Transverse colon (tissue), 4 donors: Measurements from ENCODE around the gene ANKS3. TPM values are rescaled to one million over a fixed set of nuclear protein-coding genes. Genes with fewer than 3 reads are reported as not detected.
A peak's percentile ranks its signal among the peaks of the same experiment; 100 is the strongest.

Experiments used
- DNase-seq: peaks from one replicate; pipeline ENCODE4 v3.0.0-alpha.2; 2019
- H3K27ac ChIP-seq, 4 donors: fragments of 200-600 bp; sonication (generic); 2 replicates each; pipeline ENCODE4 v1.5.1; 2016 to 2018; ENCODE audit warnings: inconsistent platforms in 4 of 4
- H3K27me3 ChIP-seq: fragments of 200-600 bp; sonication (generic); 2 replicates; pipeline ENCODE4 v1.5.1; 2017; ENCODE audit warnings: inconsistent platforms
- H3K36me3 ChIP-seq, 4 donors: fragments of 200-600 bp; sonication (generic); 2 replicates each; pipeline ENCODE4 v1.5.1; 2017 to 2019; ENCODE audit warnings: inconsistent platforms in 4 of 4
- H3K4me1 ChIP-seq, 4 donors: fragments of 200-600 bp; sonication (generic); 2 replicates each; pipeline ENCODE4 v1.5.1; 2017 to 2020; ENCODE audit warnings: inconsistent platforms in 4 of 4
- H3K4me3 ChIP-seq, 4 donors: fragments of 200-600 bp; sonication (generic); 1 replicate in 1 of 4; 2 replicates in 3 of 4; pipeline versions ENCODE4 v1.5.1 to v1.6.1; 2017 to 2019; ENCODE audit warnings: inconsistent platforms in 4 of 4
- H3K9me3 ChIP-seq, 2 donors: fragments of 200-600 bp; sonication (generic); 2 replicates each; pipeline ENCODE4 v1.5.1; 2017 to 2019; ENCODE audit warnings: inconsistent platforms in 2 of 2
- CTCF ChIP-seq, 5 experiments: fragments of 200-600 bp in 3 of 5; fragments of 450-650 bp in 2 of 5; sonication (generic) in 3 of 5; IDR thresholded peaks; 1 replicate in 2 of 5; 2 replicates in 3 of 5; pipeline ENCODE4 v1.5.1; 2016 to 2017; ENCODE audit warnings: antibody characterized with exemption in 5 of 5, inconsistent platforms in 3 of 5, mild to moderate bottlenecking in 2 of 5, moderate library complexity in 1 of 5
- EP300 ChIP-seq: sonication (generic); formaldehyde crosslinking; IDR thresholded peaks from one replicate; pipeline ENCODE4 v1.6.1; 2017; ENCODE audit warnings: antibody characterized with exemption, low read depth
- POLR2A ChIP-seq: fragments of 450-650 bp; IDR thresholded peaks from one replicate; pipeline ENCODE4 v1.6.1; 2016; ENCODE audit warnings: antibody characterized with exemption, mild to moderate bottlenecking, moderate library complexity
- POLR2AphosphoS5 ChIP-seq, 3 donors: sonication (generic); formaldehyde crosslinking; IDR thresholded peaks; one replicate each; pipeline ENCODE4 v1.6.1; 2016; ENCODE audit warnings: antibody characterized with exemption in 3 of 3
- WGBS, 2 donors: methylation state at CpG; one replicate each; pipeline ENCODE4 v1.1.5; 2018; ENCODE audit warnings: low coverage in 1 of 2; 5-methylcytosine and 5-hydroxymethylcytosine counted together
- in situ Hi-C, 4 donors: fragments of 200-750 bp; cut with MboI; loops; one replicate each; pipeline versions ENCODE4 v1.15.0 to v1.15.1; 2017; ENCODE audit warnings: low sequenced_read_pairs in 3 of 4, low pct_ligation_motif_present in 1 of 4, low pct_unique_long_range_greater_than_20kb in 1 of 4
- intact Hi-C: fragments of 100-400 bp; cut with DNase I; formaldehyde crosslinking; loops from one replicate; pipeline ENCODE4 v1.15.1; 2023; ENCODE audit warnings: low total_unique reads
- total RNA-seq, 4 donors: library from RNA; depleted of rRNA; stranded (reverse); fragments of >200 nt; gene quantifications; one replicate each; pipeline ENCODE4 v1.1.0, GENCODE V29; 2016

Gene ANKS3
- total RNA-seq, 4 donors from 2014 or later: 14.9 to 38.4 (median 25.0) TPM

DNA sequence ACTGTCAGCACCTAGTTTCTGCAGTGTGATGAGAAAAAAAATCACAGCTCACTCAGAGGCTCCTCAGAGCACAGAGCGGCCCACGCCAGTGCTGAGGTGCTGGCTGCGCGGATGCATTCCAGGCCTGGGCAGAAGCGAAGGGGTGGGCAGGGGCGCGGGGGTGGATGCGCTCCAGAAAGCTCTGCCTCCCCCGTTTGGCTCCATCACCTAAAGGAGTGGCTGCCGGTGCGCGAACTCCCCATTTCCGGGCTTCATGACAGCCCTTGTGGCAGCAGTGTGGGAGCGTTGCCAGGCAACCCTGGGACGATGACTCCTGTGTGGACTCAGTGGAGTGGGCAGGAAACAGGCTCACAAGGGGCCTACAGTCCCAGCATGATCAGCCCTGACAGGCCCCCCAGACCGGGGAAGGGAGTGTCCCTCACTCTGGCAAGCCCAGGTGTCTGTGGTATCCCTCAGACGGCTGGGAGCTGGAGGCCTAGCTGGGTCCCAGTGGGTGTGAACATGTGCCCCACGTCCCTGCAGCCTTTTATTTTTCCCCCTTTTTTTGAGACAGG, 73.5 kb downstream of the ANKS3 start:
- Histone ChIP-seq H3K9me3 (no peaks in the 10 kb centered on the region), H3K27ac (no peak overlapping the region), H3K4me1 (peaks cover 9 to 35% (median 20%) of the 10 kb centered on the region in 4 donors), H3K4me3 (no peak overlapping the region), H3K27me3 (no peaks in the 10 kb centered on the region), H3K36me3 (peaks cover 0 to 13% (median 4%) of the 10 kb centered on the region in 4 donors)
- intact Hi-C loops (no loop called here), in situ Hi-C loops (no loop called here)
- TF ChIP-seq EP300: no peak
- DNase-seq: peak; percentile 42
- 71% methylated on average over 17 of the region's 18 CpGs; no CpG with 5 or more reads in 1 of the 2 donors for WGBS, 2 donors

GRCh38 chr16:4659363-4660353, 74.4 kb downstream of the ANKS3 start:
- Histone ChIP-seq H3K27ac (no peak overlapping the region), H3K4me1 (peaks cover 9 to 31% (median 15%) of the 10 kb centered on the region in 4 donors), H3K27me3 (no peaks in the 10 kb centered on the region), H3K36me3 (peaks cover 0 to 13% (median 4%) of the 10 kb centered on the region in 4 donors), H3K9me3 (no peaks in the 10 kb centered on the region), H3K4me3 (no peak overlapping the region)
- intact Hi-C loops: no loop called here
- no peak for DNase-seq
- in situ Hi-C loops: no loop called here
- TF ChIP-seq CTCF (IDR thresholded peaks at IDR 0.05) (no peak), POLR2AphosphoS5 (IDR thresholded peaks at IDR 0.05) (no peak), POLR2A (no peak), EP300 (no peak)
- WGBS, 2 donors: 91% methylated on average over 29 of the region's 29 CpGs; no CpG with 5 or more reads in 1 of the 2 donors

GRCh38 chr16:4656695-4657686, 77.1 kb downstream of the ANKS3 start:
- in situ Hi-C loops: no loop called here
- H3K4me3 ChIP-seq: no peak overlapping the region
- 87 to 93% methylated on average over 5 to 25 of the region's 25 CpGs for WGBS, 2 donors
- no peak overlapping the region for H3K27ac ChIP-seq
- TF ChIP-seq POLR2AphosphoS5 (IDR thresholded peaks at IDR 0.05): no peak
- no peak for TF ChIP-seq EP300
- TF ChIP-seq CTCF (IDR thresholded peaks at IDR 0.05): no peak
- no peak for TF ChIP-seq POLR2A
- no peaks in the 10 kb centered on the region for H3K9me3 ChIP-seq
- H3K4me1 ChIP-seq: peaks cover 3 to 31% (median 17%) of the 10 kb centered on the region in 4 donors
- intact Hi-C loops: no loop called here
- H3K36me3 ChIP-seq: peaks cover 0 to 19% (median 9%) of the 10 kb centered on the region in 4 donors
- H3K27me3 ChIP-seq: no peaks in the 10 kb centered on the region
- no peak for DNase-seq

- in situ Hi-C loops (no loop called here), intact Hi-C loops (no loop called here)
- Histone ChIP-seq H3K4me3 (no peak overlapping the region), H3K4me1 (peaks cover 3 to 31% (median 17%) of the 10 kb centered on the region in 4 donors), H3K27me3 (no peaks in the 10 kb centered on the region), H3K36me3 (peaks cover 0 to 23% (median 11%) of the 10 kb centered on the region in 4 donors), H3K9me3 (no peaks in the 10 kb centered on the region), H3K27ac (no peak overlapping the region)
- TF ChIP-seq POLR2A: no peak
- TF ChIP-seq CTCF (IDR thresholded peaks at IDR 0.05): no peak
- TF ChIP-seq POLR2AphosphoS5 (IDR thresholded peaks at IDR 0.05): no peak
- TF ChIP-seq EP300: no peak
- DNase-seq: no peak
- 95% methylated on average over 12 of the region's 12 CpGs; no CpG with 5 or more reads in 1 of the 2 donors for WGBS, 2 donors
Measured at GRCh38 chr16:4656221-4656620, 77.8 kb downstream of the ANKS3 start.
